Sigmoid colon (tissue), 3 donors: ENCODE results near the gene CHMP2A.

Source experiments
- CTCF ChIP-seq, 4 experiments: fragments of 450-650 bp in 3 of 4; fragments of 200-600 bp in 1 of 4; IDR thresholded peaks; one replicate each; pipeline ENCODE4 v1.5.1; 2016 to 2019; ENCODE audit warnings: antibody characterized with exemption in 4 of 4, mild to moderate bottlenecking in 3 of 4, moderate library complexity in 2 of 4
- POLR2A ChIP-seq, 2 donors: fragments of 450-650 bp; IDR thresholded peaks; one replicate each; pipeline ENCODE4 v1.6.1; 2016; ENCODE audit warnings: antibody characterized with exemption in 2 of 2, mild to moderate bottlenecking in 2 of 2, moderate library complexity in 2 of 2

- TF ChIP-seq POLR2A (IDR thresholded peaks at IDR 0.05) (no peak), CTCF (IDR thresholded peaks at IDR 0.05) (no peak)
These were observed 17.8 kb downstream of the CHMP2A start for GRCh38 chr19:58536852-58537798.
